Neural crest cell (in vitro differentiated cells): ENCODE measurements around the gene BCL7C. TPM values are rescaled to one million over a fixed set of nuclear protein-coding genes. Genes with fewer than 3 reads are reported as not detected.

ENCODE experiments used
- DNase-seq: peaks from one replicate; pipeline ENCODE4 v3.0.0; 2021; ENCODE audit warnings: low read depth, mixed read lengths, low spot score
- H3K27ac Mint-ChIP-seq: one replicate; pipeline ENCODE4 v1.8.0; 2021; ENCODE audit warnings: mild to moderate bottlenecking, mixed read lengths; ENCODE audit not compliant: unreplicated experiment
- H3K27me3 Mint-ChIP-seq: 2 replicates; pipeline ENCODE4 v1.8.0; 2021; ENCODE audit warnings: low read depth, mild to moderate bottlenecking, mixed read lengths
- H3K36me3 Mint-ChIP-seq: 2 replicates; pipeline ENCODE4 v1.8.0; 2021; ENCODE audit warnings: low read depth, mild to moderate bottlenecking, mixed read lengths
- H3K4me1 Mint-ChIP-seq: 2 replicates; pipeline ENCODE4 v1.8.0; 2021; ENCODE audit warnings: mixed read lengths
- H3K4me3 Mint-ChIP-seq: one replicate; pipeline ENCODE4 v1.8.0; 2021; ENCODE audit warnings: mild to moderate bottlenecking, mixed read lengths
- H3K9me3 Mint-ChIP-seq: 2 replicates; pipeline ENCODE4 v1.8.0; 2021; ENCODE audit warnings: mixed read lengths
- total RNA-seq: library from RNA; stranded (reverse); gene quantifications from 2 replicates; pipeline ENCODE4 v1.2.1, GENCODE V29; 2021
- TF ChIP-seq, protein P1 (sequence below): fragments of 200-600 bp; sonication (generic); conservative IDR thresholded peaks from 2 replicates; pipeline ENCODE4 v1.5.0; 2021; ENCODE audit warnings: antibody characterized with exemption, mild to moderate bottlenecking

Gene BCL7C
- total RNA-seq, 1 donor from 2014 or later, result 38.4 TPM

DNA sequence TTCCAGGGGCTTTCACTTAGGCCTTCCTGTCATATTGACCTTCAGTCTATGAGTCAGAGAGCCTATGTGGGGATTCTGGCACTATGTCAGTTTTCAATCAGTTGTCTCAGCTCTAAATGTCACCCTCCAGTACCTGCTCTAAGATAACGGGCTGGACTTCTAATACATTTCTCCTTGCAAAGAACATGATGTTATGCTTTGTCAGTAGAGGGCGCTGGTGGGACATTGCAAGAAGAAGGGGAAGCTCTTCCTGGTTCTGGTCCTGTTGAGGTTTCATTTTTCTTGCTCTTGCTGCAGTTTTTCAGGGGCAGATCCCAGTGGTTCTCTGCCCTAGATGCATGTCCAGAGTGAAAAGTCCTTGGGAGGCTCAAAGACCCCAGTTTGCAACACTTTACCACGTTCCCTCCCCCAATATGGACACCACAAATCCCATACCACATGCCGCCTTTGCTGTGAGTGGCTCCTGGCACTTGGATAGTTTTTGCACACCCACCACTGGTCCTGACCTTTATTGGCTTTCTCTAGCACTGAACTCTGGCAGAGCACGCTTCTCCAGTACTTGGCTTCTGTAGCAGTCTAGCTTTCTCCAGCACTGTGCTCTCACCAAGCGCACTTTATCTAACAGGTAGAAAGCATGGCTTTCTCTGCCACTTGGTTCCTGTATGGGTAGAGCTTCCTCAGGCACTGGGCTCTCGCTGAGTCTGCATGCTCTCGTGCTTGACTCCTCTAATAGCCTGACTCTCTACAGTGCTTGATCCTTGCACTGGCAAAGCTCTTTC is 49.0 kb downstream of the BCL7C start:
- Mint-ChIP-seq H3K27me3 (no peaks in the 10 kb centered on the region), H3K4me1 (peaks cover 7% of the 10 kb centered on the region), H3K9me3 (peaks cover 2% of the 10 kb centered on the region), H3K36me3 (no peaks in the 10 kb centered on the region), H3K4me3 (no peak overlapping the region), H3K27ac (no peak overlapping the region)
- TF ChIP-seq, protein P1, sequence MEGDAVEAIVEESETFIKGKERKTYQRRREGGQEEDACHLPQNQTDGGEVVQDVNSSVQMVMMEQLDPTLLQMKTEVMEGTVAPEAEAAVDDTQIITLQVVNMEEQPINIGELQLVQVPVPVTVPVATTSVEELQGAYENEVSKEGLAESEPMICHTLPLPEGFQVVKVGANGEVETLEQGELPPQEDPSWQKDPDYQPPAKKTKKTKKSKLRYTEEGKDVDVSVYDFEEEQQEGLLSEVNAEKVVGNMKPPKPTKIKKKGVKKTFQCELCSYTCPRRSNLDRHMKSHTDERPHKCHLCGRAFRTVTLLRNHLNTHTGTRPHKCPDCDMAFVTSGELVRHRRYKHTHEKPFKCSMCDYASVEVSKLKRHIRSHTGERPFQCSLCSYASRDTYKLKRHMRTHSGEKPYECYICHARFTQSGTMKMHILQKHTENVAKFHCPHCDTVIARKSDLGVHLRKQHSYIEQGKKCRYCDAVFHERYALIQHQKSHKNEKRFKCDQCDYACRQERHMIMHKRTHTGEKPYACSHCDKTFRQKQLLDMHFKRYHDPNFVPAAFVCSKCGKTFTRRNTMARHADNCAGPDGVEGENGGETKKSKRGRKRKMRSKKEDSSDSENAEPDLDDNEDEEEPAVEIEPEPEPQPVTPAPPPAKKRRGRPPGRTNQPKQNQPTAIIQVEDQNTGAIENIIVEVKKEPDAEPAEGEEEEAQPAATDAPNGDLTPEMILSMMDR, result peak; percentile 85
- peak; percentile 77 for DNase-seq

DNA sequence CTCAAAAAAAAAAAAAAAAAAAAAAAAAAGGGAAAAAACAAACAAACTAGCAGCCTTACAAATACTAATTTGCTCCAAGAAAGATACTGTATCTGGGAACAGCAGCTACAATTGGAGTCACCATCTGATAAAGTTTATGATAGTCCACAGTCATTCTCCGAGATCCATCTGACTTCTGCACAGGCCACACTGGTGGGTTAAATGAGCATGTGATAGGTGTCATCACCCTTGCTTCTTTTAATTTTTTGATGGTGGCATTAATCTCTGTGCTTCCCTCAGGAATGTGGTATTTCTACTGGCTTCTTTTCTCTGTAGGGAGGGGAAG is 49.6 kb downstream of the BCL7C start:
- Mint-ChIP-seq H3K27me3 (no peaks in the 10 kb centered on the region), H3K4me1 (peaks cover 7% of the 10 kb centered on the region), H3K27ac (no peak overlapping the region), H3K9me3 (peaks cover 2% of the 10 kb centered on the region), H3K4me3 (no peak overlapping the region), H3K36me3 (no peaks in the 10 kb centered on the region)
- TF ChIP-seq, protein P1, result no peak
- no peak for DNase-seq

GRCh38 chr16:30843501-30843900 is 50.4 kb downstream of the BCL7C start:
- Mint-ChIP-seq H3K9me3 (peaks cover 2% of the 10 kb centered on the region), H3K27me3 (no peaks in the 10 kb centered on the region), H3K4me1 (peaks cover 7% of the 10 kb centered on the region), H3K36me3 (no peaks in the 10 kb centered on the region), H3K4me3 (no peak overlapping the region), H3K27ac (no peak overlapping the region)
- TF ChIP-seq, protein P1, result no peak
- DNase-seq, result no peak

DNA sequence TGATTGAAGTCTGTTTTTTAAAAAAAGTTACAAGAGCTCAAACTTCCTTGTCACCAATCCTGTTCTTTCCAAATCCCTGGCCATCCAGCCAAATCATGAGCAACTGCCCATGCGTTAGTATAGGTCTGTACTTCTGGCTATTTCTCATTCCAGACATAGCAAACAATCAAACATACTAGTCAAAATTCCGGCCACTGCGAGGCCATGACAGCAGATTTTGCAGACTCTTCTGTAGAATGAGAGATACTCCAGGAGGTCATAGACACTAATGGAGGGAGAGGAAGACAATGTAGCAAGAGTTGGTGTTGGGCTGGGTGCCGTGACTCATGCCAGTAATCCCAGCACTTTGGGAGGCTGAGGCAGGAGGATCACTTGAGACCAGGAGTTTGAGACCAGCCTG is 50.9 kb downstream of the BCL7C start:
- H3K36me3 Mint-ChIP-seq, result no peaks in the 10 kb centered on the region
- peaks cover 2% of the 10 kb centered on the region for H3K9me3 Mint-ChIP-seq
- no peak for DNase-seq
- no peaks in the 10 kb centered on the region for H3K27me3 Mint-ChIP-seq
- H3K27ac Mint-ChIP-seq, result no peak overlapping the region
- TF ChIP-seq, protein P1, result no peak
- peaks cover 7% of the 10 kb centered on the region for H3K4me1 Mint-ChIP-seq
- H3K4me3 Mint-ChIP-seq, result no peak overlapping the region

GRCh38 chr16:30841332-30841731 is 52.5 kb downstream of the BCL7C start:
- H3K36me3 Mint-ChIP-seq, result no peaks in the 10 kb centered on the region
- H3K4me3 Mint-ChIP-seq, result no peak overlapping the region
- peaks cover 7% of the 10 kb centered on the region for H3K4me1 Mint-ChIP-seq
- TF ChIP-seq, protein P1, result no peak
- peaks cover 2% of the 10 kb centered on the region for H3K9me3 Mint-ChIP-seq
- DNase-seq, result no peak
- no peaks in the 10 kb centered on the region for H3K27me3 Mint-ChIP-seq
- H3K27ac Mint-ChIP-seq, result no peak overlapping the region
